Measurements from ENCODE around the gene FXYD6. TPM values are rescaled to one million over a fixed set of nuclear protein-coding genes. Genes with fewer than 3 reads are reported as not detected.

FXYD6 gene
- polyA plus RNA-seq, 3 donors, result 111 to 141 (median 136) TPM

GRCh38 chr11:117832511-117832910 lies 43.9 kb downstream of the FXYD6 start:
- DNase-seq, result no peak

- no peak for DNase-seq
Measured at GRCh38 chr11:117831661-117832415, 44.6 kb downstream of the FXYD6 start.

DNA sequence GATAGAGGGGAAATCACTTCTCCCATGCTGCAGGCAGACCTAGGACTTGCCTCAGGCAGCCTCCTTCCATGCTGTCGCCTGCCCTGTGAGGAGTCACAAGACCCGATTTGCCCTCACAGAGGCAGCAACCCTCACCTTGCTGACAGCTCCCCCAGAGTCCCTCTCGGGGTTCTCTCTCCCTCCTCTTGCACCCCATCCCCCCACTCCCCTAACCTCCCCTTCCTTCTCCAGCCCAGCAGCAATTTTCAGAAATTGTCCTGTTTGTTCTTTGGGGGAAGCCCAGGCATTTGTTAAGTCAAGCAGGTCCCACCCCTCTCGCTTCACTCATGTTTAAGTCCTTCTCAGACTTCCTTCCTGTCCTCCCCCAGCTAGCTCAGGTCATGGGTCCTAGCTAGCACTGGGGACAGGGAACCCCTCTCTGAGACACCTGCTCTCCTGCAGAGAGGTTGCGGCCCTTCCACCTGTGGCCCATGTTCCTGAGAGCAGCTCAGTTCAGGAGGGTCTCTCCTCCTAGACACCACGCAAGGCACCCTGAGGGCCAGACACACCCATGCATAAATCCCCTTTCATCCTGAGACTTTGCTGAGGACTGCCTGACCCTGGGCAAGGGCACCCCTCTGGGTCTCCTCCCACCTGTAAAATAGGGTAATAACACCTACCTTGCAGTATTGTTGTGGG lies 45.6 kb downstream of the FXYD6 start:
- DNase-seq, result no peak

GRCh38 chr11:117830072-117830471 lies 46.4 kb downstream of the FXYD6 start:
- DNase-seq, result no peak

GRCh38 chr11:117829369-117829725 lies 47.1 kb downstream of the FXYD6 start:
- no peak for DNase-seq

DNA sequence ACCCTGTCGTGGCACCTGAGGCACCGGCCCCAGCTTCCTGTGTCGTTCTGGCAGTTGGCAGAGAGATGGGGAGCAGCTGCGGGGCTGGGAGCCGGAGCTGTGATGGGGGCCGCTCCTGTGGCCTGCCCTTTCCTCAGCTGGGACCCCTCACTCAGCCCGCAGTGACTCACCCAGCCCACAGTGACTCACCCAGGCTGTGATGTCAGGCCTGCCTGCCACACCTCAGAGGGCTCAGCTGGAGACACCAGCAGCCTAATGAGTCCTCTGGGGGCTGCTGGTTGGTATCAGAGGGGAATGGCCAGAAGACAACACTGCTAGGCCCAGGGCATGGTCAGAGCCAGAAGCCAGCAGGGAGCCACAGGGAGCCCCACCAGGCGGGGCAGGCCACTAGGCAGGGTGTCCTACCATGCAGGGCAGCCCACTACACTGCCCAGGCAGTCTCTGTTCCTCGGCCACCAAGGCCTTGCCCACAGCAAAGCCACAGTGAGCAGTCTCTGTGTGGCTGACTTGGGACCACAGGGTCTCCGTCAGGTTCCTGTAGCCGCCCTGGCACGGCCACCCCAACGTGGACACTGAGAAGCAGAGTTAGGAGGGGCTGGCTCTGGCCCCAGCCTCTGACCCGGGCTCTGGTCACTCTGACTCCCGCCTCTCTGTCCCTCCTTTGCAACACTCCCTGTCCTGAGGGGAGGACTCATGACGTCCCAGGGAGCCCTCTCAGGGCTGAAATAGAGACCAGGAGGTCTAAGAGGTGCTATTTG lies 47.7 kb downstream of the FXYD6 start:
- DNase-seq, result no peak

GRCh38 chr11:117827521-117828511 lies 48.6 kb downstream of the FXYD6 start:
- no peak for DNase-seq

DNA sequence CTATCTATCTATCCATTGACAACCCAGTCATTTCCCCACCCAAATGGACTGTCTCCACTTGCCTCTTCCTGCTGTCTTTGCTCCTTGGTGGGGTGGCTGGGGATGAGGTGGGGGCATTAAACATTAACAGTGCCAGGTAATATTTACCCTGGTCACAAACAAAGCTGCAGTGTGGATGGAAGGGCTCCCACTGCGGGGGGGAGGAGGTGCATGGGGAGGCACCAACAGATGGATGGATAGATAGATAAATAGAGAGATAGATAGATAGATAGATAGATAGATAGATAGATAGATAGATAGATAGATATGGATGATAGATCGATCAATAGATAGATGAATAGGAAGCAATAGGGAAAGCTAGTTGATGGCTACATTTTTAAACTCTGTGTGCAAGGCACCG lies 49.6 kb downstream of the FXYD6 start:
- DNase-seq, result no peak

DNA sequence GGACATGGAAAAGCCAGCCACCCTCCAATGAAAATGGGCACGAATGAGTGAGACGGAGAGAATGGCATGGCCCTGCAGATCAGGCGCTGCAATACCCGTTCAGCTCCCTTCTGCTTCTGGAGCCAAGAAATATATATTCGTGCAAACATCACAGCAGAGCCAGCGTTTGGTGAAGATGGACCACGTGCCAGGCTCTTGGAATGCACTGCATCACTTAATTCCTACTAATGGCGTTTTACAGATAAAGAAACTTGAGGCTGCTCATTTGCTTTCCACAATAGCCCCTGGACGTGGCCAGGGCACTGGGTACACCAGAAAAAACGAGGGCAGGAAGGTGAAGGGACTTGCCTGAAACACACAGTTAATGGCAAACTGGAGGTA lies 50.3 kb downstream of the FXYD6 start:
- DNase-seq, result no peak

DNA sequence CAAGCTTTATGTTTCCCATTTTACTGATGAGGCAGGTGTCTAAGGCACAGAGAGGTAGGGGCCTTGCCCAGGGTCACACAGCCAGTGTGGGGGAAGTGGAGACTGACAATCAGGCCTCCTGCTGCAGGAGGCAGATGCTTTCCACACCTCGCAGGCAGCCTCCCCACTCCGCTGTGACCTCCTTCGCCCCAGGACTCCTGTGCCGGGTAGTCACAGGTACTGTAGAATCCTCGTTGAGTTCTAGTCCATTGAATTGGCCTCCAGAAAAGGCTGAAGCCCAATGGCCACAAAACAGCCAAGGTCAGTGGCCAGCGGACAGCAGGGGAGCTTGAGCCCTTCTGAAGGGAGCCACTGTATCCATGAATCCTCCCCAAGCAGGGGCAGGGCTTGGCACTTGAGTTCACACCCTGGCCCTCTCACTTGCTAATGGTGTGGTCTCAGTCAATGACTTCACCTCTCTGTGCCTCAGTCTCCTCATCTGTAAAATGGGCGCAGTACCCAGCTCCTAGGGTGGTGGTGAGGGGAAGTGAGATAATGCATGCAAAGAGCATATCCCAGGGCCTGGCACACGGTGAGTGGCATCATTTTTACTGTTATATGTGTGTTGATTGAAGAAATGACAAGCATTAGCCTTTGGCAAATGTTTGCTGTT lies 50.8 kb downstream of the FXYD6 start:
- no peak for DNase-seq

DNA sequence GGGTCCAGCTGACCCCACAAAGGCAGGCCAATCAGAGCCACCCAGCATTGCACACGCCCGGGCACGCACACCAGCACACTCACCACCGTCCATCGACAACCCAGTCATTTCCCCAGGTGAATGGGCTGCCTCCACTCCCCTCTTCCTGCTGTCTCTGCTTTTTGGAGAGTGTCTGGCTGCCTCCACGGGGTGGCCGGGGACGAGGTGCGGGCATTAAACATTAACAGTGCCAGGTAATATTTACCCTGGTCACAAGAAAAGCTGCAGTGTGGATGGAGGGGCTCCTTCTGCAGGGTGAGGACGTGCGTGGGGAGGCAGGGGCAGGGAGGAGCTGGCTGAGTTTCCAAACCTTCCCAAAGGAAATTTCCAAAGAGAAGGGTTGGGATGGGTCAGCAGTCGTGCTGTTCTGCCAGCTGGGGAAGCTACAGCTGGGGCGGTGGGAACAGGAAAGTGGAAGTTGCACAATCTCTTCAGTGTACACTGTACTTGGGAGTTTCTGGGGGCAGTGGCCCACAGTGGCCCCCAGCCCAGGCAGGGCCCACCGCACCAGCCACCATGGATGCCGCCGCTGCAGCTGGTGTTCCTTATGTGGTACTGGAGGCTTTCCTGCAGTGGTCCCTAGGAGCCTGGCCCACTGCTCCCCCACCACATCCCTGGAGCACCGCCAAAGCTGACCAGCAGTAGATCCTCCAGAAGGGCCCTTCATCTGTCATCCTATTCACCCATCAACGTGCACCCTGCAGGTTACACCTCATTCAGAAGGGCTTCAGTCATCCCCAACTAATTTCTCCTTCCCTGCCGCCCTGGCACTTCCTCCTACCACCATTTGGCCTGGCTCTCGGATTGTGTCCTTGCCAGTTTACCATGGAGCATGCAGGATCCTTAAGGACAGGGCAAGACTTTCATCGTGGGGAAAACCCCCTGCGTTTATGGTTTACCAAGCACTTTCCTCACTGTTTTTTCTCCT lies 51.6 kb downstream of the FXYD6 start, which contains the start of gene FXYD2:
FXYD2 (minus strand) TSS at position 174 of the 967 bp plus-strand sequence; CDS start at position 108, 66 bp downstream.
- DNase-seq, result no peak

DNA sequence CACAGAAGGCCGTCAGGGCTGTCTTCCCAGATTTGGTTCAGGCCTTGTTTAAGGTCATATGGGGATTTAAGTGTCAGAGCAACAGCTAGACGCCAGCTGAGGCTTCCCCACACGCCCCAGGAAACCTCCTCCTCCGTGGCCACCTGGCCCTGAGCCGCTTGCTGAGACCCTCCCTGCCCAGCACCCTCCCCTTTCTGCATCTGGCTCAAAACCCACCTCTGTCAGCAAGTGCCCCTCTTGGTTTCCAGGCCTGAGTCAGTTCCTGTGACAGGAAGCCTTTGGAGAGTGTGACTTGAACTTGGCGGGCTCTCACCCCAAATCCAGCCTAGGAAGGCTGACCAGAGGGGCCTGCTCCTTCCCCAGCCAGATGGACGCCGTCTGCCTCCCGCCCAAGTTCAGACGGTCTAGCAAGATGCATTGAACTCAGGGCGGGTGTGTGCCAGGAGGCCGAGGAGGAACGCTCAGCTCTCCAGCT lies 52.5 kb downstream of the FXYD6 start:
- no peak for DNase-seq

- DNase-seq, result no peak
Measured at GRCh38 chr11:117823294-117823945, 53.0 kb downstream of the FXYD6 start.

- DNase-seq, result no peak
Measured at GRCh38 chr11:117822074-117823033, 54.1 kb downstream of the FXYD6 start.

- DNase-seq, result no peak
Measured at GRCh38 chr11:117821431-117821830, 55.0 kb downstream of the FXYD6 start.

DNA sequence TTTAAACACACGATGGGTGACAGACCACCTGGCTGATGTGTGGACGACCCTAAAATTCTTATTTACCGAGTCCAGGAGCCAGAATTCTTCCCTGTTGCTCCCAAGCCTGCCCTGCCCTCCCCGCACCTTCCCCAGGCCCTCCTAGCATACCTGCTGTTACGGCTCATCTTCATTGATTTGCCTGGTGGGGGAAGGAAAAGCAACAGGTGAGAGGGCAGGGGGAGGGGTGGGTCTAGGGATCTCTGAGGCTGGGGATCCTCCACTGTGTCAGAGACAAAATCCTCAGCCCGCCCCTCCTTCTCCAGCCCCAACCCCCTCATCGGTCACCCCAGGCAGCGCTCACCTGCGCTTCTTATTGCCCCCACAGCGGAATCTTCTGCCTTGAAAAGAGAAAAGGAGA lies 55.9 kb downstream of the FXYD6 start:
- no peak for DNase-seq

DNA sequence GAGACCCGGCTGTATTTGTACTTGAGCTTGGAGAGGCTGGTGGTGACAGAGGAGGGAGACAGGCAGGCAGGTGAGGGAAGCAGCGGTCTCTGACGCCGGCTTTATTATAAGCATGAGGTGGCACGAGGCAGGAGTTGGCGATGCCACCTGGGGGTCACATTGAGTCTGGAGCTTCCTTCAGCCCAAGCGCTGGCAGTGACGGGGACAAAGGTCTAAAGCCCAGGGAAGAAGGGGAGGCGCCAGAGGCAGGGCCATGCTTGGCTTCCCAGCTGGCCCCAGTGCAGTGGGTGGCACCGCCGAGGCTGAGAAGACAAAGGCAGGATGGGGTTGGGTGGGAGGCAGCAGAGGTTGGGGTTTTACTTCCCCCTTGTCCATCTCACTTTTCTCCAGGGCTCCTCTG lies 56.4 kb downstream of the FXYD6 start:
- no peak for DNase-seq
